ENCODE data around the gene CRTC2. TPM values are rescaled to one million over a fixed set of nuclear protein-coding genes. Genes with fewer than 3 reads are reported as not detected.
A peak's percentile ranks its signal among the peaks of the same experiment; 100 is the strongest.

Gene CRTC2
- total RNA-seq, 1 donor from 2014 or later, result 47.3 TPM

GRCh38 chr1:153946622-153947241 lies 11.7 kb downstream of the CRTC2 start, which contains the start of gene DENND4B:
DENND4B (minus strand) TSS chr1:153946718; CDS start chr1:153944374, 2,344 bp downstream.
- H3K4me1 Mint-ChIP-seq (ENCODE audit: low read depth, unreplicated experiment), result peaks cover 3% of the 10 kb centered on the region
- H3K27me3 Mint-ChIP-seq (ENCODE audit: unreplicated experiment), result peaks cover 3% of the 10 kb centered on the region
- peak within 1 kb of the TSS; percentile 89 for H3K4me3 Mint-ChIP-seq (ENCODE audit: unreplicated experiment)
- no peaks in the 10 kb centered on the region for H3K36me3 Mint-ChIP-seq (ENCODE audit: unreplicated experiment)
- TF ChIP-seq, protein P1, sequence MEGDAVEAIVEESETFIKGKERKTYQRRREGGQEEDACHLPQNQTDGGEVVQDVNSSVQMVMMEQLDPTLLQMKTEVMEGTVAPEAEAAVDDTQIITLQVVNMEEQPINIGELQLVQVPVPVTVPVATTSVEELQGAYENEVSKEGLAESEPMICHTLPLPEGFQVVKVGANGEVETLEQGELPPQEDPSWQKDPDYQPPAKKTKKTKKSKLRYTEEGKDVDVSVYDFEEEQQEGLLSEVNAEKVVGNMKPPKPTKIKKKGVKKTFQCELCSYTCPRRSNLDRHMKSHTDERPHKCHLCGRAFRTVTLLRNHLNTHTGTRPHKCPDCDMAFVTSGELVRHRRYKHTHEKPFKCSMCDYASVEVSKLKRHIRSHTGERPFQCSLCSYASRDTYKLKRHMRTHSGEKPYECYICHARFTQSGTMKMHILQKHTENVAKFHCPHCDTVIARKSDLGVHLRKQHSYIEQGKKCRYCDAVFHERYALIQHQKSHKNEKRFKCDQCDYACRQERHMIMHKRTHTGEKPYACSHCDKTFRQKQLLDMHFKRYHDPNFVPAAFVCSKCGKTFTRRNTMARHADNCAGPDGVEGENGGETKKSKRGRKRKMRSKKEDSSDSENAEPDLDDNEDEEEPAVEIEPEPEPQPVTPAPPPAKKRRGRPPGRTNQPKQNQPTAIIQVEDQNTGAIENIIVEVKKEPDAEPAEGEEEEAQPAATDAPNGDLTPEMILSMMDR (IDR thresholded peaks at IDR 0.05; ENCODE audit: partially characterized antibody, unreplicated experiment), result peak; percentile 96
- peaks cover 7% of the 10 kb centered on the region for H3K9me3 Mint-ChIP-seq (ENCODE audit: unreplicated experiment)
- peak within 1 kb of the TSS; percentile 84 for H3K27ac Mint-ChIP-seq (ENCODE audit: unreplicated experiment)
- peak; percentile 89 for DNase-seq

- peak; percentile 71 for DNase-seq
- TF ChIP-seq, protein P1 (IDR thresholded peaks at IDR 0.05; ENCODE audit: partially characterized antibody, unreplicated experiment), result no peak
- Mint-ChIP-seq H3K4me3 (ENCODE audit: unreplicated experiment) (peak overlapping the region; percentile 89), H3K36me3 (ENCODE audit: unreplicated experiment) (no peaks in the 10 kb centered on the region), H3K9me3 (ENCODE audit: unreplicated experiment) (peaks cover 7% of the 10 kb centered on the region), H3K27ac (ENCODE audit: unreplicated experiment) (peak overlapping the region; percentile 84), H3K4me1 (ENCODE audit: low read depth, unreplicated experiment) (peaks cover 3% of the 10 kb centered on the region), H3K27me3 (ENCODE audit: unreplicated experiment) (peaks cover 3% of the 10 kb centered on the region)
Observed at GRCh38 chr1:153945795-153946621, 12.4 kb downstream of the CRTC2 start.

DNA sequence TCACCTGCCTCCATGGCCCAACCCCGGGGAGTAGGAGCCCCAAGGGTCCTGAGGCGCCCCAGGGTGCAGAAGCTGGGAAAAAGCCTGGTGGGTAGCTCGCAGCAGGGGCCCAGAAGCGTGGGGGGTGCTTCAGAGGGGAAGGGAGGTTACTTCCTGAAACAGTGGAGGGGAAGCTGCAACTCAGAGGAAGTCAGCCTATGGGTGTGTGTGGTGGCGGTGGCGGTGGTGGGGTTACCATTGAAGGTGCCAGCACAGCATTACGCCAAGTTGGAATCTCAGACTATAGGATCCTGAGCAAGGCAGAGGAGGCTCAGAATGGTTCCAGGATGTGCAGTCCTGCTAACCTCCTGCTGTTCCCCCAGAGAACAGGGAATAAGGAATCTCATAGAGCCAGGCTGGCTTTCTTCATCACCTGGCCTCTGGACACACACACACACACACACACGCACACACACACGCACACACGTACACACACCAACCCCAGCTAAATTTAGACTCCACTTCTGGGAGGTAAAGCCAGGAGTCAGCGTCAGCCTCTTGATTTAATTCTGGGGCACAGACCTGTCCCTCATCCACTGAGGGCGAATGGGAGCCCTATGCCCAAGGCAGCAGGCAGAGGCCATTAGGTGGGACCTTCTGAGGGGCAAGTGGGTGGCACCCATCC lies 13.1 kb downstream of the CRTC2 start:
- TF ChIP-seq, protein P1 (IDR thresholded peaks at IDR 0.05; ENCODE audit: partially characterized antibody, unreplicated experiment), result no peak
- Mint-ChIP-seq H3K4me3 (ENCODE audit: unreplicated experiment) (peak overlapping the region; percentile 89), H3K36me3 (ENCODE audit: unreplicated experiment) (no peaks in the 10 kb centered on the region), H3K9me3 (ENCODE audit: unreplicated experiment) (peaks cover 7% of the 10 kb centered on the region), H3K4me1 (ENCODE audit: low read depth, unreplicated experiment) (peaks cover 3% of the 10 kb centered on the region), H3K27me3 (ENCODE audit: unreplicated experiment) (peaks cover 6% of the 10 kb centered on the region), H3K27ac (ENCODE audit: unreplicated experiment) (peak overlapping the region; percentile 84)
- no peak for DNase-seq

DNA sequence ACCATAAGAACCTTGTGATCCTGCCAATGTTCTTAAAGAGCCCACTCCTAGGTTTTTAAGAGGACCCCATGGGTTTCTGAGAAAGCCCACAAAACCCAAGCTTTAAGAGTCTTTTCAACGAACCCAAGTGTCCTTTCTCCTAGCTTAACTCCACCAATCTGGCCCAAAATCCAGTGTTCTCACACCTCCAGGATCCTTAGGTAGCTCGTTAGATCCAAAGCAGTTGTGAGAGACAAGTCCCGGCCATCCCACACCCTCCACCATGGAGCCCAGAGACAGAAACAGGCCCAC lies 13.6 kb downstream of the CRTC2 start:
- TF ChIP-seq, protein P1 (IDR thresholded peaks at IDR 0.05; ENCODE audit: partially characterized antibody, unreplicated experiment), result no peak
- H3K27ac Mint-ChIP-seq (ENCODE audit: unreplicated experiment), result no peak overlapping the region
- no peaks in the 10 kb centered on the region for H3K36me3 Mint-ChIP-seq (ENCODE audit: unreplicated experiment)
- no peak overlapping the region for H3K4me3 Mint-ChIP-seq (ENCODE audit: unreplicated experiment)
- peaks cover 3% of the 10 kb centered on the region for H3K4me1 Mint-ChIP-seq (ENCODE audit: low read depth, unreplicated experiment)
- H3K27me3 Mint-ChIP-seq (ENCODE audit: unreplicated experiment), result peaks cover 7% of the 10 kb centered on the region
- peaks cover 7% of the 10 kb centered on the region for H3K9me3 Mint-ChIP-seq (ENCODE audit: unreplicated experiment)
- DNase-seq, result no peak
